Lung (tissue), 12 donors: ENCODE measurements around the gene TMEM134. TPM values are rescaled to one million over a fixed set of nuclear protein-coding genes. Genes with fewer than 3 reads are reported as not detected.

Source experiments
- ATAC-seq: fragments of 200-7000 bp; cut with Tn5 transposase; one replicate; pipeline ENCODE4 v1.9.1; 2020; ENCODE audit warnings: moderate number of reproducible peaks; ENCODE audit not compliant: insufficient read depth, low FRiP score
- DNase-seq, 3 donors: peaks; one replicate each; pipeline ENCODE4 v3.0.0-alpha.2; 2013 to 2017
- H3K27ac ChIP-seq, 2 donors: one replicate each; pipeline ENCODE4 v1.5.1; 2013; ENCODE audit warnings: mild to moderate bottlenecking in 2 of 2, moderate library complexity in 2 of 2, control low read depth in 1 of 2, inconsistent platforms in 1 of 2, low read depth in 1 of 2, low read length in 1 of 2
- H3K27me3 ChIP-seq, 3 donors: one replicate each; pipeline ENCODE4 v1.5.1; 2013; ENCODE audit warnings: low read length in 2 of 3; ENCODE audit not compliant: control insufficient read depth in 3 of 3, insufficient read depth in 3 of 3
- H3K36me3 ChIP-seq, 4 donors: one replicate each; pipeline ENCODE4 v1.5.1; 2013; ENCODE audit warnings: low read length in 4 of 4, mild to moderate bottlenecking in 1 of 4, moderate library complexity in 1 of 4; ENCODE audit not compliant: control insufficient read depth in 4 of 4, insufficient read depth in 4 of 4
- H3K4me1 ChIP-seq, 5 donors: one replicate each; pipeline ENCODE4 v1.5.1; 2013; ENCODE audit warnings: low read length in 5 of 5, mild to moderate bottlenecking in 2 of 5, moderate library complexity in 1 of 5; ENCODE audit not compliant: control insufficient read depth in 5 of 5, insufficient read depth in 5 of 5
- H3K4me3 ChIP-seq: one replicate; pipeline ENCODE4 v1.5.1; 2013; ENCODE audit warnings: mild to moderate bottlenecking, control low read depth, moderate library complexity
- H3K9ac ChIP-seq, 2 donors: one replicate each; pipeline ENCODE4 v1.5.1; 2013; ENCODE audit warnings: low read length in 2 of 2, control low read depth in 1 of 2; ENCODE audit not compliant: insufficient read depth in 1 of 2
- H3K9me3 ChIP-seq, 4 donors: one replicate each; pipeline ENCODE4 v1.5.1; 2013; ENCODE audit warnings: low read length in 3 of 4, mild to moderate bottlenecking in 1 of 4, moderate library complexity in 1 of 4; ENCODE audit not compliant: control insufficient read depth in 4 of 4, insufficient read depth in 3 of 4
- CTCF ChIP-seq: IDR thresholded peaks from 2 replicates; pipeline ENCODE4 v1.5.1; 2012; ENCODE audit warnings: mild to moderate bottlenecking; ENCODE audit errors: control extremely low read depth, extremely low read depth
- WGBS, 2 donors: extraction: QIAGEN DNeasy Blood & Tissue Kit; methylation state at CpG; one replicate each; pipeline ENCODE4 v1.1.7; 2013; 5-methylcytosine and 5-hydroxymethylcytosine counted together
- polyA plus RNA-seq, 2 donors: library from polyadenylated mRNA; stranded (reverse); fragments of 200-250 nt; gene quantifications; one replicate each; pipeline ENCODE4 v1.2.1, GENCODE V29; 2013
- total RNA-seq, 2 donors: library from RNA; depleted of rRNA in 1 of 2; stranded (reverse); fragments of >200 nt in 1 of 2; gene quantifications; one replicate each; pipeline ENCODE4 v1.2.1, GENCODE V29; 2014 to 2021
- donor health status: control.
- donor health status: control.
- donor health status: Bipolar disorder and iron deficiency.
- donor health status: healthy.
- donor health status: DM: yes; HTN: yes; CAD: no.

Gene TMEM134
- total and polyA plus RNA-seq, 4 donors, result 32.5 to 91.4 (median 83.1) TPM

DNA sequence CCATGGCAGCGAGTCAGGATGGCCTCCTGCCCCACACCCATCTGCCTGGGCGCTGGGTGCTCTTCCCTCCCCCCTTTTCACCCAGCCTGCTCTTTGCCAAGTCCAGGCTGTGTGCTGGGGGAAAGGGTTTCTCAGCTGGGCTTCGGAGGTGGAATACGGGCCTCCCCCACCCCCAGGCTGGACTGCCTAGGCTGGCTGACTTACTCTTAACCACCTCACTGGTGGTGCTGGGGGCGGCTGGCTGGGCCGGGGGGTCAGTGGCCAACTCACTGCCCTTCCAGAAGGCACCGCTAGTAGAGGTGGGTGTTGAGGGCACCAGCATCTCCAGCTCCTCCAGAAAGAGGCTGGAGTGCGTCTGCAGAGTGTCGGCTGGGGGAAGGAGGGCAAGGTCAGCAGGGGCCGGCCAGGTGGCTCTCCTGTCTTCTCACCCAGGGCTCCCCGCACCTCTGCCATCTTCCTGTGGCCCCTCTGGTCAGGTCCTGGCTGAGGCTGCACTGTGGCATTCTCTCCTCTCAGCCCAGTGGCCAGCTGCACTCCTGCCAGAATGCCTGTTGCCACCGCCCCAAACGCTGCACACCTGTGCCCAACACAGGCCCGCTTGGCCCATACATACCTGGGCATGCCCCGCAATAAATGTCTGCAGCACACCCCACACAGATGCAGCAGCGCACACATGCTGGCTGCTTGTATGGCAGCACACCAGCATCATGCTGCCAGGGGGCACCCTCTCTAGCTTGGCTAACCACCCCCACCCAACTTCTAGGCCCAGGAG is 26.4 kb upstream of the TMEM134 start:
- Histone ChIP-seq H3K4me3 (no peak overlapping the region), H3K9me3 (peaks cover 0 to 3% (median 0%) of the 10 kb centered on the region in 4 donors), H3K27ac (no peak overlapping the region), H3K9ac (no peak overlapping the region), H3K27me3 (no peaks in the 10 kb centered on the region), H3K36me3 (peaks cover 0 to 70% (median 17%) of the 10 kb centered on the region in 4 donors), H3K4me1 (no peaks in the 10 kb centered on the region)
- DNase-seq (no peak), ATAC-seq (no peak)
- TF ChIP-seq CTCF, result no peak
- 91 to 95% methylated on average over 14 to 16 of the region's 16 CpGs for WGBS, 2 donors

- no peak for DNase-seq
- no peak for TF ChIP-seq CTCF
- 92 to 95% methylated on average over 53 to 59 of the region's 59 CpGs for WGBS, 2 donors
- ATAC-seq, result no peak
- Histone ChIP-seq H3K27me3 (no peaks in the 10 kb centered on the region), H3K9ac (no peak overlapping the region), H3K36me3 (peaks cover 1 to 74% (median 19%) of the 10 kb centered on the region in 4 donors), H3K4me3 (no peak overlapping the region), H3K9me3 (peaks cover 0 to 3% (median 0%) of the 10 kb centered on the region in 4 donors), H3K27ac (no peak overlapping the region), H3K4me1 (no peaks in the 10 kb centered on the region)
Observed at GRCh38 chr11:67494371-67495233, 25.6 kb upstream of the TMEM134 start.

DNA sequence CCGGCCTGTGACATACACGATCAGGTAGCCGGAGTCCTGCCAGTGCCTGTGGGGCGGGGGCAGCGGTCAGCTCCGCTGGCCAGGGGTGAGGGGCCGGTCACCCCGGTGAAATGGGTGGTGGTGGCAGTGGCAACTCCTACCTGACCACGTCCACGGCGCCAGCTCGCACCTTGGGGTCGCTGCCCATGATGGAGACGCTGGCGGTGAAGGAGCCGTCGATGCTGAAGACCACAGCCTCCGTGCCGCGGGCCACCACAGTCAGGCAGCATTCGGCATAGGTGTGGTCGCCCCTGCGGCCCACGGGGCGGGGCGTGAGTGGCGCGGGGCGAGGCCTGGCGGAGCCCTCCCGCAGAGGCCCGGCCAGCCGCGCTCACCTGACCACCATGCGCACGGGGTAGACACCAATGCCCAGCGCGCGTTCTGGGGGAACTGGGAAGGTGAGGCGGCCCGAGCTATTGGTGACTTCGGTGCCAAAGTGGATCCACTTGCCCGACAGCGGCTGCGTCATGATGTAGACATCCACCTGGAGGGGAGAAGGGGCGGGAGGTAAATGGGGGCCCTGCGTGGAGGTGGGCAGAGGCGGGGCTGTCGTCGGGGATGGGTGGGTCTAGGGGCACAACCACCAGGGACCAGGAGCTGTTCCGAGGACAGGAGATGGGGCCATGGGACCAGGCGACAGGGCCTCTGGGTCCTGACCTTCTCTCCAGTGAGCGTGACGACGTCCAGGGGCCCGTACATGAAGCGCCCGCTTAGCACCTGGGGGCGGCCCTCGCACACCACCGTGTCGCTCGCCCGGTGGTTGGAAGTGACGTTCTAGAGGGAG is 24.7 kb upstream of the TMEM134 start:
- no peak for TF ChIP-seq CTCF
- Histone ChIP-seq H3K4me3 (no peak overlapping the region), H3K4me1 (no peaks in the 10 kb centered on the region), H3K27me3 (no peaks in the 10 kb centered on the region), H3K9ac (no peak overlapping the region), H3K36me3 (peaks cover 2 to 82% (median 19%) of the 10 kb centered on the region in 4 donors), H3K27ac (no peak overlapping the region), H3K9me3 (peaks cover 0 to 3% (median 0%) of the 10 kb centered on the region in 4 donors)
- ATAC-seq, result no peak
- WGBS, 2 donors, result 95 to 97% methylated on average over 58 to 65 of the region's 65 CpGs
- DNase-seq, result no peak
